ENCODE data around the gene IRF9.
"Not testable (repeated sequence)": the region's sequence is repeated elsewhere in the genome, so short reads cannot be mapped to it uniquely, and the experiment has no call there.

The IRF9 gene

GRCh38 chr14:24194873-24195185, 33.8 kb downstream of the IRF9 start:
- no peak for DNase-seq (ENCODE audit: low read depth)
- no peak for TF ChIP-seq CTCF (conservative IDR thresholded peaks at IDR 0.05; ENCODE audit: low read length)
- peak overlapping the region; percentile 93 for H3K4me3 ChIP-seq (ENCODE audit: low read length)

- TF ChIP-seq CTCF (conservative IDR thresholded peaks at IDR 0.05; ENCODE audit: low read length), result no peak
- peak within 1 kb of the TSS; percentile 93 for H3K4me3 ChIP-seq (ENCODE audit: low read length)
- DNase-seq (ENCODE audit: low read depth), result peak; percentile 89
These were observed 34.4 kb downstream of the IRF9 start, which contains the start of gene TM9SF1 for GRCh38 chr14:24195186-24196070. TM9SF1 (minus strand) TSS chr14:24195441; CDS start chr14:24195019, 422 bp downstream.

- no peak for TF ChIP-seq CTCF (conservative IDR thresholded peaks at IDR 0.05; ENCODE audit: low read length)
- peak; percentile 17 for DNase-seq (ENCODE audit: low read depth)
- peak overlapping the region; percentile 93 for H3K4me3 ChIP-seq (ENCODE audit: low read length)
These were observed 35.3 kb downstream of the IRF9 start for GRCh38 chr14:24196071-24197055.

- no peak for TF ChIP-seq CTCF (conservative IDR thresholded peaks at IDR 0.05; ENCODE audit: low read length)
- DNase-seq (ENCODE audit: low read depth), result no peak
- no peak overlapping the region; the same call in 1 of the 2 replicates for H3K4me3 ChIP-seq (ENCODE audit: low read length)
These were observed 36.0 kb downstream of the IRF9 start for GRCh38 chr14:24197056-24197450.

- no peak for DNase-seq (ENCODE audit: low read depth)
- no peak for TF ChIP-seq CTCF (conservative IDR thresholded peaks at IDR 0.05; ENCODE audit: low read length)
- H3K4me3 ChIP-seq (ENCODE audit: low read length), result no peak overlapping the region
These were observed 37.9 kb downstream of the IRF9 start for GRCh38 chr14:24198814-24199524.

- DNase-seq (ENCODE audit: low read depth); H3K4me3 ChIP-seq (ENCODE audit: low read length): not testable (repeated sequence)
These were observed 41.5 kb downstream of the IRF9 start for GRCh38 chr14:24202538-24202937.

- not testable (repeated sequence) for DNase-seq (ENCODE audit: low read depth); H3K4me3 ChIP-seq (ENCODE audit: low read length)
These were observed 42.3 kb downstream of the IRF9 start for GRCh38 chr14:24203249-24203886.
